Mucosa of stomach (tissue), 1 donor: ENCODE results near the gene LHX8.

Source experiments
- H3K27me3 ChIP-seq: one replicate; pipeline ENCODE4 v1.7.0; 2013; ENCODE audit warnings: mild to moderate bottlenecking, low read length; ENCODE audit not compliant: control insufficient read depth, insufficient read depth
- H3K36me3 ChIP-seq: one replicate; pipeline ENCODE4 v1.7.0; 2013; ENCODE audit warnings: low read length; ENCODE audit not compliant: control insufficient read depth, insufficient read depth
- H3K4me1 ChIP-seq: one replicate; pipeline ENCODE4 v1.7.0; 2013; ENCODE audit warnings: mild to moderate bottlenecking, low read length; ENCODE audit not compliant: control insufficient read depth, insufficient read depth
- H3K4me3 ChIP-seq: one replicate; pipeline ENCODE4 v1.7.0; 2013; ENCODE audit warnings: low read length
- H3K9ac ChIP-seq: one replicate; pipeline ENCODE4 v1.7.0; 2013; ENCODE audit warnings: mild to moderate bottlenecking, low read length, moderate library complexity
- H3K9me3 ChIP-seq: one replicate; pipeline ENCODE4 v1.7.0; 2013; ENCODE audit warnings: mild to moderate bottlenecking, low read length, moderate library complexity; ENCODE audit not compliant: control insufficient read depth
- donor health status: Pancreatic carcinoma.

Gene LHX8

GRCh38 chr1:75126611-75127101, 7.5 kb upstream of the LHX8 start:
- H3K9me3 ChIP-seq, result no peaks in the 10 kb centered on the region
- no peak overlapping the region for H3K9ac ChIP-seq
- no peak overlapping the region for H3K4me3 ChIP-seq
- no peaks in the 10 kb centered on the region for H3K36me3 ChIP-seq
- no peaks in the 10 kb centered on the region for H3K4me1 ChIP-seq
- peaks cover 72% of the 10 kb centered on the region for H3K27me3 ChIP-seq

DNA sequence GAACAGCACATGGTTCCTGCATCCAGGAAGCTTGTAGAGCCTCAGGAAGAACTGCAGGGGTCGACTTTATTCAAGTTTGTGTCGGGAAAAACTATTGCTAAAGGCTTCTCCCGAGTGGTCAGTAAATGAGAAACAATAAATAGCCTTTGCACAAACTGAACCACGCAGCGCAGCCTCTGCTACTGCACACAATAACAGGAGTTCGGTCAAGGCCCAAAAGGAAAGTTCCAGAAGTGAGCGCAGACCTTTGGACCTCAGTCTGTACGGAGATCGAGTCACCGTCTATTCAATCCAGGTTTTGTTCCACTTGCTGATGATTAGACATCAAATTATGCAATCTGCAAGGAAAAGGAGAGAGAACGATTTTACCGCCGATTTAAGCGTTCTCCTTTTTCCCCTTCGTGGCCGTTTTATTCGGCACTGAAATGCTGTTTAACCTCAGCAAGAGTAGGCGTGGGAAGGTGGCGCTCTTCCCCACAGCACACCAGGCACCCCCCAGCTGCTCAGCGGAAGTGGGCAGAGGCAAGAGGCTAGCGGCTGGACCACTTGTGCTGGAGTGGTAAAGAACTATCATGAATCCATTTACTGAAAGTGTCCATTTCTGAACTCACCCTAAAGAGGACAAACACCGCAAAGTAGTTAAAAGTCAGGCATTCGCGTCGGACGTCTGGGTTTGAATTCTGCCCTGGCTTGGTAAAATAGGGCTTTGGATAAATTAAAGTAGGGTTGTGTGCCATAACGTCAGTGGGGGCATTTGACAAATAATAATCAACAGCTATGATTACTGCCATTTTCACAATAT, 6.1 kb upstream of the LHX8 start:
- H3K36me3 ChIP-seq, result no peaks in the 10 kb centered on the region
- peaks cover 87% of the 10 kb centered on the region for H3K27me3 ChIP-seq
- H3K4me1 ChIP-seq, result no peaks in the 10 kb centered on the region
- H3K4me3 ChIP-seq, result no peak overlapping the region
- H3K9me3 ChIP-seq, result no peaks in the 10 kb centered on the region
- H3K9ac ChIP-seq, result no peak overlapping the region

DNA sequence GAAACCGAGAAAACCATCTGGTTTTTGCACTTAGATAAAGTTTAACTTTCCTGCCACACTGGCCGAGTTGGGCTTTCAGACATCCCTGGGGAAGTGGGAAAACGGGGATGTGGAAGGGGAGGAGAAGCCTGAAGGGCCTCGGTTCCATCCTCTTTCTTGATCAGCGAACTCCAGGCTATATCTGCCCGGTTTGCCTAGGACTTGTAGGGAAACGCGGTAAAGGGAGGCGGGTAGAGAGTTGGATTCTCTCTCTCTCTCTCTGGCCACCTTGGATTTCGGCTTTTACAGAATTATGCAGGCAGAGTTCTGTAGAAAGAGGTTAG, 4.6 kb upstream of the LHX8 start:
- peaks cover 97% of the 10 kb centered on the region for H3K27me3 ChIP-seq

DNA sequence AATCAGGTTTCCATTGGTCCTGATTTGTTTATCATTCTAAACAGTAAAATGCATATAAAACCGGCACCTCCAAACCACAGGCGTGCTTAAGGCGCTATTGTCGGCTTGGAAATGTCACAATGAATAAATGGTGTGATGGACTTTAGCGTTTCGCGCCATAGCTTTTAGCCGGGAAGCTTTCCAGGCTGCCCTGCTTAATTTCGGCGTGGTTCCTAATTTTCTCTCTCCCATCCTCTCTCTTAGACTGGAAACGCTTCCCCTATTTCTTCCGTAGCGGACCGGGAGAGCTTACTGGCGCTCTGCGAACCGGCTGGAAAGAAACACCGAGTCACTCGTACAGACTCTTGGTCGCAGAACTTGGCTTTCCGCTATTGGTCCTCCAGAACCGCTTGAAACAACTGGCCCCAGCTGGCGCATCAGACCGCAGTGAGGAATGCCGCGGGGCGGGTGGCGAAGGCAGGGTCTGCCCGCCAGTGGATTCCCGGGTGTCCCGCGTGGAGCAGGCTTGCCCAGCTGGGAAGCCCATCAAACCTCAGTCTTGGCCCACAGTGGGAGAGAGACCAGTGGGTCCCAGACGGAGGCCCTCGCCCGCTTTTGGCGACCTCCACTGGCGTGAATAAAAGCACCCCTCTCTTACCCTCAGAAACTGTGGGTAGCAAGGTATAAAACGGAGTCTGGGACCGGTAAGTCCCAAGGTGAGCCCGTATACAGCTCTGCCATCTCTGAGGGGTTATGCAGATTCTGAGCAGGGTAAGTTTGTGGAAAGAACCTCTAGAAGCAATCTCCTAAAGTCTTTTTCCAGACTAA, 4.0 kb upstream of the LHX8 start:
- Histone ChIP-seq H3K27me3 (peaks cover 97% of the 10 kb centered on the region), H3K4me3 (no peak overlapping the region), H3K9me3 (no peaks in the 10 kb centered on the region), H3K36me3 (no peaks in the 10 kb centered on the region), H3K4me1 (no peaks in the 10 kb centered on the region), H3K9ac (no peak overlapping the region)

More for the DNA sequence above, 4.6 kb upstream of the LHX8 start:
- Histone ChIP-seq H3K4me3 (no peak overlapping the region), H3K36me3 (no peaks in the 10 kb centered on the region), H3K4me1 (no peaks in the 10 kb centered on the region), H3K9me3 (no peaks in the 10 kb centered on the region), H3K9ac (no peak overlapping the region)

DNA sequence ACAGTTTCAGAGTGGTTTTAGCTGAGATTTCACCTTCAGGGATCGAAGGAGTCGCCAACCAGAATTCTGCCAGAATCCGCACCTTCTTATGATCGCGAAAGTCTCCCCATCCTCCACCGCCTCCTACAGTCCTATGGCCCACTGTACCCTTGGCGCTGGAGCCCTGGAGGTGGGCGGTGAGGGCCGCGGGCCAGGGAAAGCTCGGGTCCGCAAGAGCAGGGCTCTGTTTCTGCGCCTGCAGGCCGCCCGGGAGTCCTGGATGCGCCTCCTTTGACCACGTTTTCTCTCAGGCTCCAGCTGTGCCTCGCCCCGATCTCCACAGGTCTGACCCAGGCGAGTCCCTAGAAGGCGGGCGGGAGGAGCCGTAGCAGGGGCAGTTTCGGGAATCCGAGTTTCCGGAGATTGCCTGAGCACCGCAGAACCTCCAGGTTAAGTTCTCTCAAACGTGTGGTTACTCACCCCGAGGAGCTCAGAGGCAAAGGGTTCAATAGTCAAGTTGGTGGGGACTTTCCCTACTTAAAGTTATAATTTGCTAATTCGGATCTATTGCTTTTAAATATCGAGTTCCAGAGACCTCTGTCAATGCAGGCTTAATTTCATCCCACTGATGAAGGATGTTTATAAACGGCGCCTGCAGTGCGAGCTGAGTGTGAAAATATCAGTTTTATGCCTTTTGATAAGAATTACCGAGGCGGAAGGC, 3.2 kb upstream of the LHX8 start:
- H3K4me3 ChIP-seq, result no peak overlapping the region
- no peaks in the 10 kb centered on the region for H3K4me1 ChIP-seq
- no peaks in the 10 kb centered on the region for H3K9me3 ChIP-seq
- peaks cover 97% of the 10 kb centered on the region for H3K27me3 ChIP-seq
- no peaks in the 10 kb centered on the region for H3K36me3 ChIP-seq
- H3K9ac ChIP-seq, result no peak overlapping the region

DNA sequence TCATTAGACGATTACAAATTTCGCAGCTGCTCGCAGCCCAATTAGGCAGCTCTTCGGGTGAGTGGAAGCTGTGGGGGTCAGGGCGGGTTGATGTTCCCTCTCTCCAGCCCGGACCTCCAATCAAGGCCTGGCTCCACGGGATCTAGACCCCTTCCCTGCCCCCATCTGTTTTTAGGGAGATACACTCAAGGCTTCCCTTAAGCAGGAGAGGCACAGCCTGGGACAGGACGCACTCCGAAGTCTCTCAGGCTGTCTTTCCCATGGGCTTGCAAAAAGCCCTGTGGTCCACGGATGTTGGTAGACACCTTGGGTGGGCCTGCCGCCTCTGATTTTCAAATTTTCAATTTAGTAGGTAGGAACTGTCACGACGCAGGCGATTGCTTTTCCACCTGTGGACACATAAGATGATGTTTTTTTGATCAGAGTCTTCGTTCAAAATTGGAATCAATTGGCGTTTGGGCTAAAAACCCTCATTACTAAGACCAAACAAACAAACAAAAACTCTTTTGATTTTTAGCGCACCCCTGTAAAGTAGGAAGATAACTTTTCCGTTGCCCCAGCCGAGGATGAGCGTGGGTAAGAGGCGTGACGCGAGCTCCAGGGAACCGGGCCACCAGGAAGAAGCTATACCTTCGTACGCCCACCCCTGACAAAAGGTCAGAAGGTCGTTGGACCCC, 2.5 kb upstream of the LHX8 start:
- Histone ChIP-seq H3K9ac (no peak overlapping the region), H3K27me3 (peaks cover 99% of the 10 kb centered on the region), H3K4me3 (no peak overlapping the region), H3K36me3 (no peaks in the 10 kb centered on the region), H3K9me3 (no peaks in the 10 kb centered on the region), H3K4me1 (no peaks in the 10 kb centered on the region)

- Histone ChIP-seq H3K9me3 (no peaks in the 10 kb centered on the region), H3K4me1 (no peaks in the 10 kb centered on the region), H3K4me3 (no peak overlapping the region), H3K36me3 (no peaks in the 10 kb centered on the region), H3K9ac (no peak overlapping the region), H3K27me3 (peaks cover 97% of the 10 kb centered on the region)
Measured at GRCh38 chr1:75132242-75132811, 1.9 kb upstream of the LHX8 start.

GRCh38 chr1:75132812-75133619, 1.2 kb upstream of the LHX8 start:
- Histone ChIP-seq H3K36me3 (no peaks in the 10 kb centered on the region), H3K4me1 (no peaks in the 10 kb centered on the region), H3K27me3 (peaks cover 95% of the 10 kb centered on the region), H3K9me3 (no peaks in the 10 kb centered on the region), H3K9ac (no peak overlapping the region), H3K4me3 (no peak overlapping the region)

GRCh38 chr1:75134647-75135572, 722 bp downstream of the LHX8 start:
- no peaks in the 10 kb centered on the region for H3K36me3 ChIP-seq
- H3K27me3 ChIP-seq, result peaks cover 81% of the 10 kb centered on the region

DNA sequence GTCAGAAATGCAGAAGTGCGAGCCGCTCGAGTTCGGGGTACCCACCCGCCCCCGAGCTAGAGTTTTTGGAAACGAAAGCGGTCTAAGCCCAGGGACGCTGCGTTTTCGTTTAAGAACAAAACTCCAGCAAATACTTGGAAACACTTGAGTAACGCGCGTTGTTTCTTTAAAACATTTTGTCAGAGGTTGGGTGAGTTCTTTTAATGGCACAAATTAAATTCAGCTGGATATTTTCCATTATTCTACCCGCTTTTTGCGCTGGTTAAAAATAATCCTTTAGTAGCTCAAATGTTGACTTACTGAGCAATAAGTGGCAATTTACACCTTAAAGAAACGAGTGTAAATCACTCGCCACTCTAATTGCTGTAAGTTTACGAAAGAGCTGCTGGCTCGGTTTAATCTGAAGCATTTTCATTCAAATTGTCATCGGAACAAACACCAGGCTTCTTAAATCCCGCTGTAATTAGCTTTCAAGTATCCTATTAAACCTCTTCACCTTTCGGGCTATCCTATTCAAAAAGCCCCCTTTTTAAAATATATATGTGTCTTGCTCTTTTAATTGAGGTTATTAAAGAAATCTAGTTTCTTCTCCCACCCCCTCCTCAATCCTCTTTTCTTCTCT, 1.5 kb downstream of the LHX8 start:
- no peak overlapping the region for H3K9ac ChIP-seq
- peaks cover 74% of the 10 kb centered on the region for H3K27me3 ChIP-seq
- H3K9me3 ChIP-seq, result no peaks in the 10 kb centered on the region
- no peaks in the 10 kb centered on the region for H3K4me1 ChIP-seq
- H3K36me3 ChIP-seq, result no peaks in the 10 kb centered on the region
- H3K4me3 ChIP-seq, result no peak overlapping the region

More at GRCh38 chr1:75134647-75135572, 722 bp downstream of the LHX8 start:
- Histone ChIP-seq H3K4me1 (no peaks in the 10 kb centered on the region), H3K4me3 (no peak overlapping the region), H3K9ac (no peak overlapping the region), H3K9me3 (no peaks in the 10 kb centered on the region)
